Limb (tissue), 2 donors: ENCODE results near the gene PRCC.
A peak's percentile ranks its signal among the peaks of the same experiment; 100 is the strongest.

Experiments
- DNase-seq, 2 donors: peaks; one replicate each; pipeline ENCODE4 v3.0.0-alpha.2; 2016; ENCODE audit errors: extremely low spot score in 2 of 2

Gene PRCC

DNA sequence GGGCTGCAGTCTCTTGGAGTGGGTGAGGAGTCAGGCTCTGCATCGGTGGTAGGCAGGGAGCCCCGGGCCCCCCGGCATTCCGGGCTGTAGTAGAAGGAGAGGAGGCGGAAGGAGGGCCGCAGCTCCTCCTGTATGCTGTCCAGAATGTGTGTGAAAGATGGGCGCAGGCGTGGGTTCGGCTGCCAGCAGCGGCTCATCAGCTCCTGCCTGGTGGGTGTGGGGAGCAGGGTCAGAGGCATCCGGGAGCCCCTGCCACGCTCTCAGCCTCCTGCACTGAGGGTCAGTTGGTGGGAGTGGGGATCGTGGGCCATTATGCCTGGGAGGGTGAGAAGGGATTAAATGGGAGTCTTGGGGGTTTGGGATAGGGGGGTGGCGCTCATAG lies 73.6 kb downstream of the PRCC start:
- DNase-seq, result no peak

DNA sequence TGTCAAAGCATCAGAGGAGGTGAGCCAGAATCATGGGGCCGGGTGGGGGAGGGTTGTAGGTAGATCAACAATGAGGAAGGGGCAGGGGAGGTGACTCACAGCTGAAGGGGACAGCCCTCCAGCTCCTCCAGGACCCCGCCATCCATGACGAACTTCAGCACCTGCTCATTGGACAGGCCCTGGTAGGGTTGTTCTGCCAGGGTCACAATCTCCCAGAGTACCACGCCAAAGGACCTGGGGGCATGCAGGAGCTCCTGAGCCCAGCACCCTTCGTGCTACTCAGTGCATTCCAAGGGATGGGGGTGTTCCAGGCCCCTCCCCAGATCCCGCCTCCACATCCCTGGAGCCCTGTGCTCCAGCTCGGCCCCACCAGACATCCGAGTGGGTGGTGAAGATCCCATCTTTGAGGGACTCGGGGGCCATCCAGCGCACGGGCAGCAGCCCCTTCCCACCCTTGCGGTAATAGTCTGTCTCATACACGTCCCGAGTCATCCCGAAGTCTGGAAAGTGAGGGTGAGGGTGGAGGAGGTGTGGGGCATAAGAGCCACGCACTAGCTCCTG lies 74.0 kb downstream of the PRCC start:
- DNase-seq, result no peak

DNA sequence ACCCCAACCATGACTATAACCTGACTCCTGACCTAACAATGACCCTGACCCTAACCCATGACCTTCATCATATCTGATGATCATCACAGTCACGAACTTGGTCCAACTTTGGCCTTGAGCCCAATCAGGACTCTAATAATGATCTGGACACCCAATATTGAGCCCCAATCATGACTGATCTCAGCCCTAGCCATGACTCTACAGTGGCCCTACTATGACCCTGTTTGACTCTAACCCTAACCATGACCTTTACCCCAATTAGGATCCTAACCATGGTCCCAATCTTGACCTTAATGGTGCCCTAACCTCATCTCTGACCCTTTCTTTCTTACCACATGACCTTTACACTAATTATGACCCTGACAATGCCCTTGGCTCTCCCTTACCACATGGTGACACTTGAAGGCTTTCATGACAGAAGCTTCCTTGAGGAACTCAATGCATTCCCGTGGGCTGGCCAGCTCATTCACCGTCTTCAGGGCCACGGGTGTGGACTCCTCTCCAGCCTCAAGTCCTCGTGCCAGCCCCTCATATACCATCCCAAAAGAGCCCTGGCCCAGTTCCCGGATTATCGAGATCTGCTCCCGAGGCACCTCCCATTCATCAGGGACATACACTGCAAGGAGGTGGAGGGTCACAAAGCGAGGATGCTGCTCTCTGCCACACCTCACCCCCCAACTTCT lies 75.4 kb downstream of the PRCC start:
- no peak for DNase-seq

DNA sequence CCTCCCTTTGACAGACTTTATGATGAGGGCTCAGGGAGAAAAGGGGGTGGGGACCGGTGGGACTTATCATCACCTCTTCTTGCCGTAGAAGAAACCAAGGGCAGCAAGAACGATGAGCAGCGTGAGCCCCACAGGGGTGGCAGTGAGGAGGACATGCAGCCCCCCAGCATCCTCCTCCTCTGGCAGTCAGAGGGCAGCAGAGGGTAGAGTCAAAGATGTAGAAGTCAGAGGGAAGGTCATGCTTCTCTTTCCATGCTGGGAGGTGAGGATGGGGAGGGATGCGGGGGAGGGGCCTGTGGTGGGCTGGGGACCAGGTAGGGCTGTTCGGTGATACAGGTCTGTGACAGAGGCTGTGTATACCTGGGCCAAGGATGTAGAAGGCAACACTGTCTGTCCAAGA lies 76.8 kb downstream of the PRCC start:
- no peak for DNase-seq

DNA sequence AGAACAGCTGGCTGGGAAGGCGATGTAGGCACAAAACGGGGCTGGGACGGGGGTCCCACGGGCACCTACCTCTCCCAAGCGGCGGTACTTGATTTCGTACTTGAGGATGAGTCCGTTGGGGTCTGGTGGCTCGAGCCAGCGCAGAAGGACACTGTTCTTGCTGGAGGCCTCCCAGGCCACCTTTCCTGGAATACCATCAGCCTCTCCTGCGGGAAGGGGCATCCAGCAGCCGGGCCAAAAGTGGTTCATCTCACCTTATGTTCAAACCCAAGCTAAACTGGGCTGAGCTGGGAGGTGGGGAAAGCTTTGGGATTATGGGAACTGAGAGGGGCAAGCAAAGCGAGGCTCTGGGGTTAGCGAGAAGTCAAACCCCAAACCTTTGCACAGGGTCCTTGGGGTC lies 77.3 kb downstream of the PRCC start:
- DNase-seq, result no peak

DNA sequence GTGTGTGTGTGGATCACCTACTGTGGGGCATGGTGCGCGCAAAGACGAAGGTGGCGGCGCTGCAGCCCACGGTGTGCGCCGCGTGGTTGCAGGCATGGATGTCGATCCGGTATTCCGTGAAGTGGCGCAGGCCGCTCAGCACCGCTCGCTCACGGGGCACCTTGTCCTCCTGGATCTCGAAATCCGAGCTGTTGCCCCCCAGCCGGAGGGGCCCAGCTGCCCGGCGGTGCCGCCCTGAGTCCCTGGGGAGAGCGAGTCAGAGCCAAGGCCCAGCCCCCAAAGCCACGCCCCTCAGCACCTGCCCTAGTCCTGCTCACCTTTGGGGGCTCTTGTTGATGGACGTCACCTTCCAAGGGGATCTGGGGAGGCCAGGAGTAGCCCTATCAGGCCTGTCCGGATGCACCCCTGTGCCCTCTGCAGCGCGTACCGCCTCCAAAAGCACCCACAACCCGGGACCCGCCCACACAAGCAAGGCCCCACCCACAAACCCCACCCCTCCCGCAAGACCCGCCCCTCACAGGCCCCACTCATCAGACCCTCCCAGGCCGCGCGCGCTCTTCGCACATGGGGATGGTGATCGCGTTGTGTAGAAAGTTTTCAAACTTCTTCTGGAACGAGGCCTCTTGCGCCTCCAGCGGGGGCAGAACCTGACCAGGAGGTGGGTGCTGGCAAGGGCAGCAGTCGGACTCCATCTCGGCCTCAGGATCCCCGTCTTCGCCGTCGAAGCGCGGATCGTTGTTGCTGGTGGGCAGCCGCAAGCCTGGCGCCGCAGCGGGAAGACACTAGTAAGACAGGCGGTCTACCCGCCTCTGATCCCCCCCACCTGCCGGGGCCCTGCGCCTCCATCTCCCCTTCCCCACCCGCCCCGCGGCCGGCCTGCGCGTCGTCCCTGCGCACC lies 78.0 kb downstream of the PRCC start:
- DNase-seq, result peak in 1 of 2 donors; percentile 58

DNA sequence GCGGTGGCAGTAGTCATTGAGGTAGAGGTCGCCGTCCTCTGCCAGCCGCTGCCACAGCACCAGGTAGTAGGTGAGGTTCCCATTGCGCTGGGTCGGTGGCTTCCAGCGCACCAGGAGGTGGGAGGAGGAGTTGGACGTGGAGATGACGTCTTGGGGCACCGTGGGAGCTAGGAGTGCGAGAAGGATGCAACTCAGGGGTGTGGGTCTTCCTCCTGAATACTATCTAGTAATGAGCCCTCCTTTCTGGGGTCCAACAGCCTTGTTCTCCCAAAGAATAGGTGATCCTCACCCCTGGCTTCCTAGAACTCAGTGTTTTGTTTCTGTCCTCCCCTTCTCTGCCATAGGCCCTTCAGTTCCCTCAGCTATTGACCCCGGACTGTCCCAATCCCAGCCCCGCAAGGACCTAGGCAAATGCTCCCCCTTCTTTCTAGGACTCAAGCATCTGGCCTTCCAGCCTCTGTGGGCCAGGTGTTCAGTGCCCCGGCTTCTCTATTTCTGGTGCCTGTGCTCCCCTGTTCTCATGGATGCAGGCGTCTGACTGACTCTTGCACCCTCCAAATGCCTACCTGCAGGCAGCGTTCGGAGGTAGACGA lies 78.7 kb downstream of the PRCC start:
- no peak for DNase-seq

DNA sequence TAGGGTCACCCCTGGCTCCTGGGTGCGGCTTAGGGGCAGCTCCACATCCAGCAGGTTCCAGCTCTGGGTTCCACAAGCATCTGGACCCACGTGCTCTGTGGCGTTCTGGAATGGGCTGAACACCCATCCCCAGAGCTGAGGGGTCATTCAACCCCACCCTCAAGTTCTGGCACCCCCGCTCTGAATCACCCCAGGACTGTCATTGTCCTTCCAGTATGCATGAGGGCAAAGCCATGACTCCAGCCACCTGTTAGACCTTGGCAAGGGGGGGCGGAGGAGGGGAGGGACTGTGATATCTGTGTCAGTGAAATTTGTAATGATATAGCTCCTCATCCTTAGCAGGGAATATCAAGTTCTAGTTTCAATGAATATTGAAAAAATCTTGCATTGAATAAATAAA lies 79.3 kb downstream of the PRCC start:
- no peak for DNase-seq

DNA sequence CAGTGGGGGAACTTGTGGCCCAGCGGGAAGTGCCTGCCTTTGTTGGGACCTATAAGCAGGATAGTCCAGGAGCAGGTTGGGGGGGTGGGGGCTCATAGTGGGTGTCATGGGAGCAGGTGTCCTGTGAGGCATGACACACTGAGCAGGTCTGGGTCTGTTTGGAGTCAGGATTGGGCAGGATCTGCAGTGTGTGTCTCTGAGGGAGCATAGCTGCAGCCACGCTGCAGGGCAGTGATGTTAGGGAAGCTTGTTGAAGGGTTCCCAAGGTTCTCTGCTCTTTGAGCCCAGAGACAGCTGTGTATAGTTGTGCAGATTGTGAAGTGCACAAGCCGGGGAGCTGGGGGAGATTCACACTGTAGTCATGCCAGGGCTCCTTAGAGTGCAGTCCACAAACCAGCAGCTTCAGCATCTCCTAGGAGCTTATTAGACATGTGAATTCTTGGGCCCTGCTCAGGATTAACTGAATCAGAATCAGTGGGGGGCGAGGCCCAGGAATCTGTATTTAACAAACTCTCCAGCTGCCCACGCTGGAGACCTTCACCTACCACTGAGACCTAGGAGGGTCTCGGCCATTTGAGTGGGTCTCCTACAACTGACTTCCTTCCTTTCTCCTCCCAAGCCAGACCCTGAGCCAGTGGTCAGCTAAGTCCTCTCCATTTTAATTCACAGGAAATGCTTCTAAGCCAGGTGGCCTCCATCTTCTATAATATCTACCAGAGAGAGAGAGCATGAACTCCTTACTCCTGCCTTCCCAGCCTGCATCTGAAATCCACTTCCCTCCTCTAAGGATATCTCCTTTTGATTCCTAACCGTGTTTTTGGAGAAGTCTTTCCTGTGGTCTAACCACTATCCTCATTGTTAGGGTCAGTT lies 80.5 kb downstream of the PRCC start:
- DNase-seq, result no peak

DNA sequence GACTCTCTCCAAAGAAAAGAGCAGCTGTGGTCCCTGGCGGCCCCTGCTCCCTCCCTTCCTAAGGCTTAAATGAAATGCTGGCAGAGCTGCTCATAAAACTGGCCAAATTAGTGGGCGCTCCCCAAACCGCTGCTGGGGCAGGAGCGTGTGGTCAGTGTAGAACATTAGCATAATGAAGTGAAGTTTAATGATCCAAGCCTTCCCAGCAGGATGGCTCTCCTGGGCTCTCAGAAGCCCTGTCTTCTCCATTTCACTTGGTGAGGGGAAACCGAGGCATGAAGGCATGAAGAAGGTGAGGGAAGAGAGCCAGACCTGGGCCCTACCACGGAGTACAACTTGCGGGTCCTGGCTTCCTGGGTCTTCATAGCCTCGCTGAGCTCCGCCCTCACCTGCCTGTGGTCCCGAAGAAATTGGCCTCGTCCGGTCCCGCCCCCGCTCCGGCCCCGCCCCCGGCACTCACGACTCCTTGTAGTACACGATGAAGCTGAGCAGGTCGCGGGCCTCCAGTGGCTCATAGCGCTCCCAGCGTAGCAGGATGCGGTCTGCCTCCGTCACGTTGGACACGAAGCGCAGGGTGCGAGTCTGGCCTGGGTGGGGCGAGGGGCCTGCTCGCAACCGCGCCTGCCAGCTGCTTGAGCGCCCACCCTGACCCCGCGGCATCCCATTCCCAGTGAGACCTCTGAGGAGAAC lies 81.3 kb downstream of the PRCC start:
- no peak for DNase-seq

DNA sequence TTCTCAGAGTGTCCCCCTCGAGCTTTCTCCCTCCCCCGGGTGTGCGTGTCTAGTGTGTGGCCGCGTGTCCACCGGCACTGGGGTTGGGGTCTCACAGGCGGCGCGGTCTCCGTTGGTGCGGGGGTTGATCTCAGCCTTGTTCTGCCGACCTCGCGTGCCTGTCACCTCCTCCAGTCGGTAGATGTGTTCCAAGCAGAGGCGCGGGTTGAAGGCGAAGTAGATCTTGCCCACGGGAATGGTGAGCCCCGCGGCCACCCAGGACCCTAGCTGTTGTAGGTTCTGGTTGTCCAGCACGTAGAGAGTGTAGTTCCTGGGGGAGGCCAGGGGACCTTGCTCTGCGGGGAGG lies 81.8 kb downstream of the PRCC start:
- DNase-seq, result no peak
